ENCODE data around the gene ST7. TPM values are rescaled to one million over a fixed set of nuclear protein-coding genes. Genes with fewer than 3 reads are reported as not detected.

ST7 gene
- total and polyA plus RNA-seq, 2 donors (not counting 3 experiments of a cell fraction or from before 2014, with no cell fraction given), result 18.6 to 24.9 TPM

GRCh38 chr7:117188376-117188775 is 235.1 kb downstream of the ST7 start:
- ChIA-PET POLR2A (no interaction called here), CTCF (interaction anchor here (1.2 kb wide), 1 partner anchor 24 kb away, joined by 6 read pairs; no protein-coding TSS in a partner anchor)
- no peak overlapping the region for H3K4me3 ChIP-seq (replicated peaks in 1 of 3; ENCODE audit: insufficient read depth in 1 of 3, low read depth in 1 of 3, low read length in 3 of 3)
- no peak overlapping the region for H3K4me2 ChIP-seq (ENCODE audit: insufficient read depth, low read length)
- H3K4me1 ChIP-seq (ENCODE audit: control insufficient read depth, extremely low read depth, insufficient read depth, low read length), result peaks cover 13% of the 10 kb centered on the region
- intact Hi-C loops (cut with micrococcal nuclease), result no loop called here
- peaks cover 0 to 3% of the 10 kb centered on the region in 2 experiments for H3K36me3 ChIP-seq (ENCODE audit: control insufficient read depth in 2 of 2, extremely low read depth in 1 of 2, insufficient read depth in 2 of 2, low read length in 2 of 2)
- no peaks in the 10 kb centered on the region for H4K20me1 ChIP-seq (replicated peaks; ENCODE audit: control insufficient read depth, extremely low read depth, insufficient read depth, low read length)
- H3K9me3 ChIP-seq (replicated peaks; ENCODE audit: control insufficient read depth, insufficient read depth, low read length), result no peaks in the 10 kb centered on the region
- no peaks in the 10 kb centered on the region for H3K79me2 ChIP-seq (ENCODE audit: control insufficient read depth, insufficient read depth, low read length)
- H3K27me3 ChIP-seq (ENCODE audit: control insufficient read depth in 2 of 2, insufficient read depth in 2 of 2, low read length in 2 of 2), result no peaks in the 10 kb centered on the region
- H2AFZ ChIP-seq (ENCODE audit: low read depth, low read length), result no peak overlapping the region
- no peak for TF ChIP-seq EZH2 (IDR thresholded peaks at IDR 0.05; ENCODE audit: borderline replicate concordance, low read depth, low read length, severe bottlenecking)
- FAIRE-seq (no peak), DNase-seq (ENCODE audit: low read depth, low spot score) (no peak)
- dilution Hi-C loops (cut with MboI; ENCODE audit: extremely low pct_ligation_motif_present, low sequenced_read_pairs), result no loop called here
- no peak overlapping the region for H3K27ac ChIP-seq (ENCODE audit: insufficient read depth, low read depth, low read length)
- H3K9me1 ChIP-seq (replicated peaks; ENCODE audit: control insufficient read depth, extremely low read depth, insufficient read depth, low read length), result no peaks in the 10 kb centered on the region
- BruUV-seq (replicated peaks), result no TSS peak
- H3K9ac ChIP-seq (replicated peaks; ENCODE audit: extremely low read depth, insufficient read depth, low read length), result no peak overlapping the region

GRCh38 chr7:117188949-117189592 is 235.8 kb downstream of the ST7 start:
- no peaks in the 10 kb centered on the region for H3K9me3 ChIP-seq (replicated peaks; ENCODE audit: control insufficient read depth, insufficient read depth, low read length)
- no peaks in the 10 kb centered on the region for H3K9me1 ChIP-seq (replicated peaks; ENCODE audit: control insufficient read depth, extremely low read depth, insufficient read depth, low read length)
- dilution Hi-C loops (cut with MboI; ENCODE audit: extremely low pct_ligation_motif_present, low sequenced_read_pairs), result no loop called here
- POLR2A ChIA-PET, result no interaction called here
- H2AFZ ChIP-seq (ENCODE audit: low read depth, low read length), result no peak overlapping the region
- H3K27ac ChIP-seq (ENCODE audit: insufficient read depth, low read depth, low read length), result no peak overlapping the region
- H3K27me3 ChIP-seq (ENCODE audit: control insufficient read depth in 2 of 2, insufficient read depth in 2 of 2, low read length in 2 of 2), result no peaks in the 10 kb centered on the region
- H3K9ac ChIP-seq (replicated peaks; ENCODE audit: extremely low read depth, insufficient read depth, low read length), result no peak overlapping the region
- no peak overlapping the region for H3K4me3 ChIP-seq (replicated peaks in 1 of 3; ENCODE audit: insufficient read depth in 1 of 3, low read depth in 1 of 3, low read length in 3 of 3)
- no peak overlapping the region for H3K4me2 ChIP-seq (ENCODE audit: insufficient read depth, low read length)
- no peak for DNase-seq (ENCODE audit: low read depth, low spot score)
- intact Hi-C loops (cut with micrococcal nuclease), result no loop called here
- H3K4me1 ChIP-seq (ENCODE audit: control insufficient read depth, extremely low read depth, insufficient read depth, low read length), result peaks cover 6% of the 10 kb centered on the region
- TF ChIP-seq POLR2AphosphoS5 (IDR thresholded peaks at IDR 0.05; ENCODE audit: insufficient read depth, low read depth, low read length), result no peak
- H3K79me2 ChIP-seq (ENCODE audit: control insufficient read depth, insufficient read depth, low read length), result no peaks in the 10 kb centered on the region
- no peaks in the 10 kb centered on the region for H4K20me1 ChIP-seq (replicated peaks; ENCODE audit: control insufficient read depth, extremely low read depth, insufficient read depth, low read length)
- peaks cover 0 to 3% of the 10 kb centered on the region in 2 experiments for H3K36me3 ChIP-seq (ENCODE audit: control insufficient read depth in 2 of 2, extremely low read depth in 1 of 2, insufficient read depth in 2 of 2, low read length in 2 of 2)
- no peak for FAIRE-seq
- CTCF ChIA-PET, result interaction anchor here (0.7 kb wide), 1 partner anchor 10 kb away, joined by 3 read pairs; no protein-coding TSS in a partner anchor
- BruUV-seq (replicated peaks), result no TSS peak

Measured in endothelial cell of umbilical vein (primary cell).